ENCODE measurements around the gene PHOSPHO2.

PHOSPHO2 gene

GRCh38 chr2:169711751-169712509 lies 17.7 kb downstream of the PHOSPHO2 start:
- TF ChIP-seq CTCF (IDR thresholded peaks at IDR 0.05; ENCODE audit: extremely low read depth, missing control alignments), result no peak
- DNase-seq (ENCODE audit: low spot score), result no peak

DNA sequence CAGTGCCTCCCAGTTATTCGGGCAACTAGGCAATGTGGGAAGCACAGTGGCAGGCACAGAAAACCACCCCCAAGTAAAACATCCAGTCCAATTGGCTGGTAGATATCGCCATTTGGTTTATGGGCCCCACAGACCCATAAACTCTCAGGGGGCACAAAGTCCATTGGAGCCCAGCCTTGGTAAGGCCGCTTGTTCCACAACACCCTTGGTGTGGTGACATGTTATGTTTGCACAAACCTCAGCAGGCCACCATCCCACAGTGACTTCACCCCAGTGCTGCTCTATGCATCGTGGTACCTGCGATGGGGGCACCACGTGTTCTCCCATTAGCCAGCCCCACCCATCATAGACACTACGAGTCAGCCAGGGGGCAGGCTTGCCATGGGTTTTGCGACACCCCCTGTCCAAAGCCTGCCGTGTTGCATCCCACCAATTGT lies 18.5 kb downstream of the PHOSPHO2 start:
- DNase-seq (ENCODE audit: low spot score), result no peak
- TF ChIP-seq CTCF (IDR thresholded peaks at IDR 0.05; ENCODE audit: extremely low read depth, missing control alignments), result no peak

DNA sequence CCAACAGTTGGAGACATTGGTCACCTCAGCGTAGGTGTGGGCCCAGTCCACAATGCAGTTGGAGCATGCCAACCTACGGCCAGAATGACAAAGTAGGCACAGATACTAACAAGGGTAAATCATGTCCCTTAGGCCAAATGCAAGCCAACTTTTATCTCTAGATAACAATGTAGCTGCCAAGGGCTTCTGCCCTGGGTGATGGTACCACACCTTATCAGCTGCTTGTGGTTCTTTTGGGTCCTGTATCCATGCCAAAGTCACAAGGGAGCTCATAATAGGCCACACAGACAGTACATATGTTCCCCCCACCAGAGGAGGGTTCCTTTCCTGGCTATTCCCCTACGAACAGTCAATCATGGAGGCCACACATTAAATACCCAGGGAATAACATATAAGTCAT lies 19.1 kb downstream of the PHOSPHO2 start:
- no peak for TF ChIP-seq CTCF (IDR thresholded peaks at IDR 0.05; ENCODE audit: extremely low read depth, missing control alignments)

DNA sequence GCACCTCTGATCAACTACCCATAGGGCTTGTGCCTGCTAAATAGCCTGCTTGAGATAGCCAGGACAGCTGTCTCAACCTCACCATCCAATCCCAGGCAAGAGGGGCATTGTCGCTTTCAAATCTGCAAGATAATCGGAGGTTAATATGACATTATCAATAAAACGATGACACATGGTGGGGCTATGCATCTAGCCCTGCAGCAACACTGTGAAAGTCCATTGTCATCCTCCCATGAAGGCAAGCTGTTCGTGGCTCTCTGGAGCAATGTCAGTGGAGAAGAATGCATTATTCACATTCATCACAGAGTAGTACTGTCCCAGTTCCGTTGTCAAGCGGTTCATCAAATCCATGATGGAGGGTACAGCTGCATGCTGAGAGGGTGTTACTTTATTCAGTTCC lies 20.4 kb downstream of the PHOSPHO2 start:
- DNase-seq (ENCODE audit: low spot score), result no peak
- no peak for TF ChIP-seq CTCF (IDR thresholded peaks at IDR 0.05; ENCODE audit: extremely low read depth, missing control alignments)

More for the DNA sequence above, 19.1 kb downstream of the PHOSPHO2 start:
- DNase-seq (ENCODE audit: low spot score), result no peak

- no peak for TF ChIP-seq CTCF (IDR thresholded peaks at IDR 0.05; ENCODE audit: extremely low read depth, missing control alignments)
- no peak for DNase-seq (ENCODE audit: low spot score)
Measured at GRCh38 chr2:169715379-169716237, 21.3 kb downstream of the PHOSPHO2 start.

- no peak for DNase-seq (ENCODE audit: low spot score)
- no peak for TF ChIP-seq CTCF (IDR thresholded peaks at IDR 0.05; ENCODE audit: extremely low read depth, missing control alignments)
Measured at GRCh38 chr2:169716238-169716886, 22.1 kb downstream of the PHOSPHO2 start.
